NCI-H187 (cell line): ENCODE data around the gene CYP39A1.

Experiments used
- DNase-seq, 2 experiments: peaks; one replicate each; lab custom pipeline; 2025; lab: John Stamatoyannopoulos, UW

CYP39A1 gene

GRCh38 chr6:46511320-46511719 lies 141.3 kb downstream of the CYP39A1 start:
- DNase-seq, result no peak

GRCh38 chr6:46510651-46511050 lies 142.0 kb downstream of the CYP39A1 start:
- no peak for DNase-seq

DNA sequence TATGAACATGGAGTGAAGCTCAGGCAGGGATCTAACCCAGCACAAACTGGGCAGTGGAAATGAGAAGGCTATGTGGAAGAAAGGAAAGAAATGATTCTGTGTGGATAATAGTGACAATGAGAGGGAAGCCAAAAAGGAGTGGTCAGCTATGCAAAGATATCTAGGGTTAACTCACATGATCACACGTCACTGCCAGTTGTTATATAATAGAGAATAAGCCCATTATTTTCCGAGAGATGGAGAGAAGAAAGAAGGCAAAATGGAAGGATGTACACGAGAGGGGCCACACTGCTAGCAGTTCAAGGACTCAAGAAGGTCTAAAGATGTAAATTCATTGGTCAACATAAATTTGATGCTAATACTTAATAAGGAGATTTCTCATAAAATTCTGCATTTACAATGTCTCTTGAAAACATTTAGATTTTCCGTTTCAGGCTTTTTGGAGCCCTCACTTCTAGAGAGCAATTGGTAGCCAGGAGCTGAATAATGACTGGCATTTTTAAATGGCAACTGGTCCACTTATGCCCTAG lies 142.6 kb downstream of the CYP39A1 start:
- DNase-seq, result no peak

DNA sequence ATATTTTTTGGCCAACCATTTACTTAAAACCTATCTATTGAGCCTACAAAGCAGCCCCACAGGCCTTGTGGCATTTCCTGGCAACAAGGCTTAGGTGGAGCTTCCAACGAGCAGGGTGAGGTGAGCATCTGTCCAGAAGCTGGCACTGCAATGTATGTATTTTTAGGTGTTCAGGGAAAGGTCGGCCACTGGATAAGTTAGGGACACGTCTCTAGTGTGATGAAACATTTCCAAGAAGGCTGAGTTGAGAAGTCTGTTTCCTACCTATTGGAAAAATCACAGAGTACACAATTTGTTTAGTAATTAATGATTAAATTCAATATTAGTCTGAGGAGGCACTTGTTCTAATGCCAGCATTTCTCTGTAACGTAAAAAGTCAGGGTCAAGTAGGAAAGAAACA lies 143.6 kb downstream of the CYP39A1 start:
- no peak for DNase-seq

- no peak for DNase-seq
Observed at GRCh38 chr6:46507426-46507825, 145.2 kb downstream of the CYP39A1 start.

DNA sequence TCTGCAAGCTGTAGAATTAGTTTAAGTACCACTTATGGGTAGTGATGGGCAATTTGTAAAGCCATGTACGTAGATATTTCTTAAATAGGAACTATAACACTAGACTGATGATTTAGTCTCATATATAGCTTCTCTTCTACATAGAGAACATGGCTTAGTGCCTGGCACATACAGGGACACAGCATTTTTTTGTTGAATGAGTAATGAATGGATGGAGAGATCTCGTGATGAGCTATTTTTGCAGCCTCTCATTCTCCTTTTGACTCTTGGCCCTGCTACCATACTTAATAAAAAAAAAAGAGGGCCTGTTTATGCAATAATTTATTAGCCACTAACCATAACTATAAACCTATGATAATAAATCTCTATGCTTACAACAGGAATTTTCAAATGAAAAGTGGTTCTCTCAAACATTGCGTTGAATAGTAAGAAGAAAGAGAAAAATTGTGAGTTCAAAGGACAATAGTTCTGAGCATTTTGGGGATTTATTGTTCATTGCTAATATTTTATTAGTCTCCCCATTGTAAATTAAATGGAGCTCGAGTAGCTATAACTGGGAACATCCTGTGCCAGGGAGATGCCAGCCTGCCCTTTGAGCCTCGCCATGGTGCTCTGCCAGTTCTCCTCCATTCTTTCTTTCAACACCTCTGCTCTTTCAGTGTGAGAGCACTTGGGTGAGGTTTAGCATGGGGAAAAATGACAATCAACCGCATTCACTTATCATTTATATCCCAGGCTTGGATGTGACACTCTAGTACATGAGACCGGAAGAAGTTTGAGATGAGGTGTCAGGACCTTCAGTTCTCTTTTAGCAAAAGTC lies 146.7 kb downstream of the CYP39A1 start:
- no peak for DNase-seq

DNA sequence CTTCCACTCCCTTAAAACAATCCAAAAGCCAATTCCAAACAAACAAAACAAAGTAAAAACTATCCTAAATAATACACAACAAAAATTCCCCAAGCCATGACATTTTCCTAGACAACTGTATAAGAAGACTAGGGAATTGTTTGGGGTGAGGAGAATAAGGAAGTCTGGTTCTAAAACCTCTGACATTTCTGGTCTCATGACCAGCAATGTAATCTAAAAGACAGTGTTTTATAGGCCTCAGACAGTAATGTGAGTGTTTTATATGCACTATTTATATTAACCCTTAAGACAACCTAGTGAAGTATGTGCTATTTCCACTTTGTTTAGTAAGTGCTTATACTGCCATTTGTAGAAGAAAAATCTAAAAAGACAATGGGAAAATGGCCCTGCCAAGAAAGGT lies 148.4 kb downstream of the CYP39A1 start:
- no peak for DNase-seq

DNA sequence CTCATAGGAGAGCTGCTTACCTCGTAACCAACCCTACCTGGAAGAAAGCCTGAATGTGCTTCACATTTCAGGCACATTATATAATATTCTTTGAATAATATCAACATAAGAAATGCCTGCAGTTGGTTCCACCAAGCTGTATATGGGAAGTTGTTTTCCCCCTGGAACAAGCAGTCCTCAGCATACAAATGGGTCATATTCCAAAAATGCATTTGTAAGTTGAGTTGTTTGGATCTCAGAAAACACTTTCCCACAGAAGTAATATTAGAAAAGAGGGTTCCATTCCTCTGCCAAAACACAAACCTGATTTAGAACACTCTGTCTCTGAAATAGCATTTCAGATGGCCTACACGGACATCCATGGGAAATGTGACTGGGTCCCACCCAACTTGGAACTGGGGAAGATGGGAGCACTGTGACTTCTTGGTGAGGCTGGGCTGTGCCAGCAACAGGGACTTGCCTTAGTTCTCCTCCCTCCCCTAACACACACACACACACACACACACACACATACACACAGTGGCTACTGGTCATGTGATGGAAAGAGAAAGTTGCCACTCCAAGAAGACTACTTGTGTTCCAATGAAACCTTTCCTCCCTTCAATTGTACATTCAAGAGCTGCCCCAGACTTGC lies 150.0 kb downstream of the CYP39A1 start:
- no peak for DNase-seq

GRCh38 chr6:46501136-46502089 lies 151.2 kb downstream of the CYP39A1 start:
- DNase-seq, result no peak

DNA sequence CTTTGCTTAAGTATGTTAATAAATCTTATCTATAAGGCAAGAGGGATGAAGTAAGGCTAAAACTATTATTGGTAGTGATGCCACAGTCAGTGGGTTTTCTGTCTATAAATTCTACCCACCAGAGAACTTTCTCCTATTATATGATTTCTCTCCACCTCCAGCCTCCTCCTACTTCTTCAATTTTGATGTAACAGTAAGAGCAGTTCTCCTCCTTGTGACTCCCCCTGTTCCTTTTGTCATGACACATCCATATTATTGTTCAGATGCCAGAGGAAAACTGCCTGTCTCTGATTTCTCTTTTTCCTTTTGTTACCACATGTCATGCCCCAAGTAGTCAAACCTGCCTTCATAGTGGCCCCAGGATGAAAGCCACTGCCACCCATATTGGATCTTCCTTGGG lies 152.2 kb downstream of the CYP39A1 start:
- DNase-seq, result no peak
